8988T (cell line): Measurements from ENCODE around the gene PLEKHG4B.

ENCODE experiments used
- DNase-seq: peaks from one replicate; pipeline ENCODE4 v3.0.0; 2011

Gene PLEKHG4B

GRCh38 chr5:136901-137300 is 44.9 kb downstream of the PLEKHG4B start:
- peak; percentile 54 for DNase-seq

DNA sequence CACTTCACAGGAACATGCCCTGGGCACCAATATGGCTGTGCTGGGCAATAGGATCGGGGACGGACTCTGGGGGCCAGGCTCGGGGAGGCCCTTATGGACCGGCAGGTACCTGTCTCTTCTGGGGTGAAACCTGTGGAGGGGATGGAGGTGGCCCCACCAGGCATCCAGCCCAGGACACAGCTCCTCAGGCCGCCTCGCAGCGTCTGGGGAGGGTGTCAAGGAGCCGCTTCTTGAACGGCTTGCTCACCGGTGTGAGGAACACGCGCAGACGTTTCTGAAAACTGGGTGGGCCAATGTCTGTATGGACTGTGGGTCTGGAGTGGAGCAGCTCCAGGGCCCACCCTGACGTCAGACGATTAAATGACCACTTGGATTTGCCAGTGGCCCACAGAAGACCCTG is 45.8 kb downstream of the PLEKHG4B start:
- DNase-seq = no peak

- peak; percentile 32 for DNase-seq
Measured at GRCh38 chr5:138936-139335, 47.0 kb downstream of the PLEKHG4B start.

DNA sequence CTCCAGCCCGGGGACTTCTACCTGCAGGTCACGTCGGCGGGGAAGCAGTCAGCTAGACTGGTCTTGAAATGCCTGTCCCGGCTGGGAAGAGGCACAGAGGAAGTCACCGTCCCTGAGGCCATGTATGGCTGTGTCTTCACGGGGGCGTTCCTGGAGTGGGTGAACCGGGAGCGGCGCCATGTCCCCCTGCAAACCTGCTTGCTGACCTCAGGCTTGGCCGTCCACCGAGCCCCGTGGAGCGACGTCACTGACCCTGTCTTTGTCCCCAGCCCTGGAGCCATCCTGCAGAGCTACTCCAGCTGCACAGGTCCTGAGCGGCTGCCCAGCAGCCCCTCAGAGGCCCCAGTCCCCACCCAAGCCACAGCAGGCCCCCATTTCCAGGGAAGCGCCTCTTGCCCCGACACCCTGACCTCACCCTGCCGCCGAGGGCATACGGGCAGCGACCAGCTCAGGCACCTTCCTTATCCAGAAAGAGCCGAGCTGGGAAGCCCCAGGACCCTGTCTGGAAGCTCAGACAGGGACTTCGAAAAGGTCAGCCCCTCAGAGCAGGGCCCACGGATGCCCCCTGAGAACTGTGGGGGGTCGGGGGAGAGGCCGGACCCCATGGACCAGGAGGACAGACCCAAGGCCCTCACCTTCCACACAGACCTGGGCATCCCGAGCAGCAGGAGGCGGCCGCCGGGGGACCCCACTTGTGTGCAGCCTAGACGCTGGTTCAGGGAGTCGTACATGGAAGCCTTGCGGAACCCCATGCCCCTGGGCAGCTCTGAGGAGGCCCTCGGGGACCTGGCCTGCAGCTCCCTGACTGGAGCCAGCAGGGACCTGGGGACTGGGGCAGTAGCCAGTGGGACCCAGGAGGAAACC is 47.8 kb downstream of the PLEKHG4B start:
- DNase-seq = peak; percentile 26

DNA sequence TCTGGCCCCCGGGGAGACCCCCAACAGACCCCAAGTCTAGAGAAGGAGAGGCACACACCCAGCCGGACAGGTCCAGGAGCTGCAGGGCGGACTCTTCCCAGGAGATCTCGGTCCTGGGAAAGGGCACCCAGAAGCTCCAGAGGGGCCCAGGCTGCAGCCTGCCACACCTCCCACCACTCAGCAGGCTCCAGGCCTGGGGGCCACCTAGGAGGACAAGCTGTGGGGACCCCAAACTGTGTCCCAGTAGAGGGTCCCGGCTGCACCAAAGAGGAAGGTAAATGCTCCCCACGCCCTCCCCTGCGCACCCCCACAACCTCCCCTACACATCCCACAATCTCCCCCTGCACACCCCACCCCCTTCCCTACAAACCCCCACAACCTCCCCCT is 48.5 kb downstream of the PLEKHG4B start:
- DNase-seq = peak; percentile 43

DNA sequence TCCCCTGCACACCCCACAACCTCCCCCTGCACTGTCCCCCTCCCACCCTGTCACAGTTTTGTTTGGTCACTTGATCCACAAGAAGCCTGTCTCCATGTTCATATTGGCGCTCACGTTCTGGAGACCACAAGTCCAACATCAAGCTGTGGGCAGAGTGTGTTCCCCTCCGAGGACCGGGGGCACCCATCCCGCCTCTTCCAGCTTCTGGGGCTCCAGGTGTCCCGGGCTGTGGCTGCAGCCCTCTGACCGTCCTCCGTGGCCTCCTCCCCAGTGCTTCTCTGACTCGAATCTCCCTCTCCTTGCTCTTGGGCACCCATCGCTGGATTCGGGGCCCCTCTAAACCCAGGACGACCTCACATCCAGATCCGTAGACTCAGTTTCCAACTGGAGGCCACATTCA is 49.2 kb downstream of the PLEKHG4B start:
- peak; percentile 33 for DNase-seq

GRCh38 chr5:141761-142160 is 49.8 kb downstream of the PLEKHG4B start:
- DNase-seq = peak; percentile 51

DNA sequence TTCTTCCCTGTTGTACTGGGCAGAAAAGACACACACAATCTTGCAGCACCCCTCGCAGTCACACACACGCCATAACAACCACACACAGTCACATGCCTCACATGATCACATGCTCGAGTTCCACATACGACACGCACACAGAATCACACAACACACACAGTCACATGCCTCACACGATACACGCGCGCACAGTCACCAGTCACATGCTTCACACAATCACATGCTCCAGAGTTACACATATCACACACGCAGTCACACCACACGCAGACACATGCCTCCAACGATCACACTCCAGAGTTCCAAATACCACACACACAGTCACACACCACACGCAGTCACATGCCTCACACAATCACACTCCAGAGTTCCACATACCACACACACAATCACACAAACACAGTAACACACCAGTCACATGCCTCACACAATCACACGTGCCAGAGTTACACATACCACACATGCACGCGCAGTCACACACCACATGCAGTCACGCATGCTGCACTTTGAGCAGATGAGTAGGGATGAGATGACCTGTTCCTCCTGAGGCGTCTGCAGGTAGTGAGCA is 50.4 kb downstream of the PLEKHG4B start:
- DNase-seq = no peak

DNA sequence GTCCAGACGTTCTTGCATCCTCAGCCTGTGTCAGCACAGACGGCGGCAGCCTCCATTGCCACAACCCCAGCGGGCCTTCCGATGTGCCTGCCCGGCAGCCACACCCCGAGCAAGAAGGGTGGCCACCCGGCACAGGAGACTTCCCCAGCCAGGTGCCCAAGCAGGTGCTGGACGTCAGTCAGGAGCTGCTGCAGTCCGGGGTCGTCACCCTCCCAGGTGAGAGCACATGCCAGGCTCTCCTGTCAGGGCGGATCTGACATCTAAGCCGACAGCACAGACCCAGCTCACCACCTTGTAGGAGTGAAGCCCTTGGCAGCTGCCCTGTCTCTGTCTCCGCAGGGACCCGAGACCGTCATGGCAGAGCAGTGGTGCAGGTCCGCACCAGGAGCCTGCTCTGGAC is 51.1 kb downstream of the PLEKHG4B start:
- DNase-seq = peak; percentile 41

DNA sequence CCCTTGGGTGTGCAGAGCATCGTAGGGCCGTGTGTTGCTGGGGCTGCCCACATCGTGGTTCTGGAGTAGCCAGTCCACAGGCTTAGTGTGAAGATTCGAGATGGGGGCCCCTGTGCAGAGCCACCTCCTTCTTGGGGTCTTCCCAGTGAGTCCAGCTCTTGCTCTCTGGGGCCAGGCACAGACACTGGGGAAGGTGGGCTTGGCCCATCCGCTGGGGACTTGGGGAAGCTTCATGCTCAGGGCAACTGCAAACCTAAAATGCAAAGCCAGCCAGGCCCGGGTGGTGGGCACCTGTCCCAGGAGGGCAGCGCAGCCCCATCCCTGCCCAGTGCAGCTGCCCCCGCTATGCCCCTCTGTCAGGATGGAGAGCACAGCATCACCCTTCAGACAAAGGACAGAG is 53.0 kb downstream of the PLEKHG4B start:
- DNase-seq = no peak

DNA sequence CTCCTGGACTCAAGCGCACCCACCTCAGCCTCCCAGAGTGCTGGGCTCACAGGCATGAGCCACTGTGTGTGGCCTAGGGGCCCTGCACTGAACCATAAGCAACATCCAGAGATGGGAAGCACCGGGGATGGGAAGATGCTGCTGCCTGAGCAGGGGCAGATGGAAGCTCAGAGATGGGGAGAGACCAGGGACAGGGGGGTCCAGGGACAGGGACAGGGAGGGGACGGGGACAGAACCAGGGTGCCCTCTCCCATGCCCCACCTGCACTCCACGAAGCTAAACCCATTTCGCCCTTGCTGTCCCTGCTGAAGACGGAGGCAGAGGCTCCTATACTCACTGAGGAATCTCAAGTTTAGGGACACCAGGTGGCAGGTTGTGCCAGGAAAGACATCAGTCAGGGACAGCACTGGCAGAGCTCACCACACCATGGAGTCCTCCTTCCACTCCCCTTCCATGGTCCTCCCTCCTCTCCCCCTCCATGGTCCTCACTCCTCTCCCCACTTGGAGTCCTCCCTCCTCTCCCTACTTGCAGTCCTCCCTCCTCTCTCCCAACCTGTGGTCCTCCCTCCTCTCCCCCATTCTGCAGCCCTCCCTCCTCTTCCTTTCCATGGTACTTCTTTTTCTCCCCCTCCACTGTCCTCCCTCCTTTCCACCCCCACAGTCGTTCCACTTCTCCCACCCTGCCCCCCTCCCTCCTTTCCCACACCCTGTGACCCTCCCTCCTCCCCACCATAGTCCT is 53.8 kb downstream of the PLEKHG4B start:
- no peak for DNase-seq

- no peak for DNase-seq
Measured at GRCh38 chr5:147751-148150, 55.8 kb downstream of the PLEKHG4B start.

GRCh38 chr5:149745-150485 is 57.9 kb downstream of the PLEKHG4B start:
- no peak for DNase-seq

- no peak for DNase-seq
Measured at GRCh38 chr5:150746-151145, 58.8 kb downstream of the PLEKHG4B start.

DNA sequence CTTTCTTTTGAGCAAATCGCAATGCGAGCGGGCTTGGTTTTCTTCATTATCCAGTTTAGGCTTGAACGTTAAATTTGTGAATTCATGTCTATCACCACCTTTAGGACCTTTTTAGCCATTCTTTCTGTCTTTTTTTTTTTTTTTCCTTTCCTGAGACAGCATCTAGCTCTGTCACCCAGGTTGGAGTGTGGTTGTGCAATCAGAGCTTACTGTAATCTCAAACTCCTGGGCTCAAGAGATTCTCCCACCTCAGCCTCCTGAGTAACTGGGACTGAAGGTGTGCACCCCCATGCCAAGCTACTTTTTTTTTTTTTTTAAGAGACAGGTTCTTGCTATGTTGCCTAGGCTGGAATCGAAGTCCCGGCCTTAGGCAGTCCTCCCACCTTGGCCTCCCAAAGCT is 60.1 kb downstream of the PLEKHG4B start:
- DNase-seq = no peak

GRCh38 chr5:153256-153655 is 61.3 kb downstream of the PLEKHG4B start:
- DNase-seq = no peak

DNA sequence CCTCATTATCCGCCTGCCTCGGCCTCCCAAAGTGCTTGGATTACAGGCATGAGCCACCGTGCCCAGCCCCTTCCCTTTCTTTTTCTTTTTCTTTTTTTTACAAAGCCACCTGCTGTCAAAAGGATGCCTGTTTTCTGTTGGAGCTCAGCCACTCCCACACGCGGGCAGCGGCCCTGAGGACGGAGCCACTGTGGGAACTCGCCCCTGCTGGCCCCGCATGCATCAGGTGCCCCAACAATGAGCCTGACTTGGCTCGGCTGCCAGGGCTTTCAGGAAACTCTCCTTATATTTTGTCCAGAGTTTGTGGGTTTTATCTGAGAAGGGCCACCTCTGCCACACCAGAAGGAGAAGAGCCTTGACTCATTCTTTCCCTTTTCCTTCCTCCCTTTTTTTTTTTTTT is 62.3 kb downstream of the PLEKHG4B start:
- no peak for DNase-seq

DNA sequence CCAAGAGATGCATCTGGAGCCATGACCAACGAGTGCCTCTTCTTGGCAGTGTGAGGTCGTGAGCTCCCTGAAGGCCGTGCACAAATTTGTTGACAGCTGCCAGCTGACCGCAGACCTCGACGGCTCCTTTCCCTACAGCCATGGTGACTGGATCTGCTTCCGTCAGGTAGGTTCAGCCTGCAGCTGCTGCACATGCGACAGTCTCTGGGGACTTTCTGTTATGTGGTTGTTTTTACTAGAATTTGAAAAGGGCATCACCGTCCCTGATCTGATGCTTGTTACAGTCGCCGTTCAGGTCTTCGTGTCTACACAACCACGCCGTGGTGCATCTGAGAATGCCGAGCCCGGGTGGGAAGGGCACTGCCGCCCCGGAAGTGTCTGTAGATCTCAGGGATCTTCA is 62.9 kb downstream of the PLEKHG4B start:
- no peak for DNase-seq

GRCh38 chr5:155651-156410 is 63.9 kb downstream of the PLEKHG4B start:
- DNase-seq = peak; percentile 16

- DNase-seq = peak; percentile 23
Measured at GRCh38 chr5:156411-157072, 64.6 kb downstream of the PLEKHG4B start.

- no peak for DNase-seq
Measured at GRCh38 chr5:157126-157715, 65.3 kb downstream of the PLEKHG4B start.
